ENCODE results near the gene AP2B1.

DNA sequence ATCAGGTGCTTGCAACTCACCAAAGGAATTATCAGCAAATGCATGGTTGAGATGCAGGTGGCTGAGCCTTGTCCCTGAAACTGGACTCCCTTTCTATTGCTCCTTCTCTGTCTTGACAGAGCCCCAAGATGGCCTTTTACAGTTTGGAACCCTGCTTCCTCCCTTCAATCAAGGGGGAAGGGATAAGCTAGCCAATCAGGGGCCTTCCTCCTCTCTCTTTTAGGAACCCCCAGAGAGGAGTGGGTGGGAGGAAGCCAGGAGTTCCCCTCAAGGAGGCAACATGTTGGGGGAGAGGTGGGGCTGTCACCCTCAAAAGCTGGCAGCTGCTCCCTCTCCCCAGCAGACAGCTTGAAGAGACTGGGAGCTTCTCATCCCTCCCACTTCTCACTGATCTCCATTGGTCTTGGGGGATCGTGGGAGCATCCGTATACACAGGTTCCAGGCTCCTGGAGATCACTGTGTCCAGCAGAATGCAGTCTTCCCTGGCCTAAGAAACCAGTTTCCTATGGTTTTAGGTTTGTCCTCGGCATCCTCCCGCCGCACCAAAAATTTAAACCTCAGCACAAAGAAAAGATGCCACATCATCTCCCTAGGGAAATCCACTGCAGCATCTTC is 151.5 kb downstream of the AP2B1 start:
- TF ChIP-seq, protein P1, sequence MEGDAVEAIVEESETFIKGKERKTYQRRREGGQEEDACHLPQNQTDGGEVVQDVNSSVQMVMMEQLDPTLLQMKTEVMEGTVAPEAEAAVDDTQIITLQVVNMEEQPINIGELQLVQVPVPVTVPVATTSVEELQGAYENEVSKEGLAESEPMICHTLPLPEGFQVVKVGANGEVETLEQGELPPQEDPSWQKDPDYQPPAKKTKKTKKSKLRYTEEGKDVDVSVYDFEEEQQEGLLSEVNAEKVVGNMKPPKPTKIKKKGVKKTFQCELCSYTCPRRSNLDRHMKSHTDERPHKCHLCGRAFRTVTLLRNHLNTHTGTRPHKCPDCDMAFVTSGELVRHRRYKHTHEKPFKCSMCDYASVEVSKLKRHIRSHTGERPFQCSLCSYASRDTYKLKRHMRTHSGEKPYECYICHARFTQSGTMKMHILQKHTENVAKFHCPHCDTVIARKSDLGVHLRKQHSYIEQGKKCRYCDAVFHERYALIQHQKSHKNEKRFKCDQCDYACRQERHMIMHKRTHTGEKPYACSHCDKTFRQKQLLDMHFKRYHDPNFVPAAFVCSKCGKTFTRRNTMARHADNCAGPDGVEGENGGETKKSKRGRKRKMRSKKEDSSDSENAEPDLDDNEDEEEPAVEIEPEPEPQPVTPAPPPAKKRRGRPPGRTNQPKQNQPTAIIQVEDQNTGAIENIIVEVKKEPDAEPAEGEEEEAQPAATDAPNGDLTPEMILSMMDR (IDR thresholded peaks at IDR 0.05; ENCODE audit: low read length), result no peak
- TF ChIP-seq EZH2phosphoT487 (IDR thresholded peaks at IDR 0.05; ENCODE audit: low read length) (no peak), EZH2 (optimal IDR thresholded peaks at IDR 0.05; ENCODE audit: low read depth, low read length) (no peak)
